Thyroid gland (tissue), 4 donors: Measurements from ENCODE around the gene EEFSEC.

Source experiments
- CTCF ChIP-seq, 6 experiments: fragments of 200-600 bp in 3 of 6; fragments of 450-650 bp in 3 of 6; sonication (generic) in 3 of 6; IDR thresholded peaks; one replicate each; pipeline ENCODE4 v1.5.1; 2016 to 2019; ENCODE audit warnings: antibody characterized with exemption in 6 of 6, mild to moderate bottlenecking in 2 of 6, inconsistent platforms in 1 of 6, moderate library complexity in 1 of 6
- POLR2A ChIP-seq, 2 donors: fragments of 450-650 bp; IDR thresholded peaks; one replicate each; pipeline ENCODE4 v1.6.1; 2017; ENCODE audit warnings: antibody characterized with exemption in 2 of 2, mild to moderate bottlenecking in 2 of 2, moderate library complexity in 1 of 2

- TF ChIP-seq CTCF (IDR thresholded peaks at IDR 0.05) = no peak
- TF ChIP-seq POLR2A (IDR thresholded peaks at IDR 0.05) = no peak
Measured at GRCh38 chr3:128235207-128235926, 82.1 kb downstream of the EEFSEC start.
